AG04449 (cell line): ENCODE results near the gene PTPRG.

Source experiments
- CTCF ChIA-PET: fragments of 350-600 bp; formaldehyde crosslinking; extraction: SDS; loops from one replicate; lab custom pipeline; 2021; ENCODE audit warnings: antibody characterized with exemption; lab: Yijun Ruan, JAX
- POLR2A ChIA-PET: fragments of 400-600, 350-600 bp; formaldehyde crosslinking; extraction: SDS; loops from one replicate; lab custom pipeline; 2020; ENCODE audit warnings: antibody characterized with exemption, inconsistent platforms; lab: Yijun Ruan, JAX
- DNase-seq: peaks from one replicate; pipeline ENCODE4 v3.0.0-alpha.2; 2010; ENCODE audit warnings: low read depth, low spot score
- H3K4me3 ChIP-seq: 2 replicates; pipeline ENCODE4 v1.5.1; 2011; ENCODE audit warnings: low read depth, mild to moderate bottlenecking, control low read depth, low read length
- CTCF ChIP-seq: IDR thresholded peaks from one replicate; pipeline ENCODE4 v1.5.1; 2011; ENCODE audit warnings: mild to moderate bottlenecking, moderate library complexity, low read length, control low read depth, inconsistent platforms; ENCODE audit not compliant: insufficient read depth; ENCODE audit errors: missing control alignments

PTPRG gene

DNA sequence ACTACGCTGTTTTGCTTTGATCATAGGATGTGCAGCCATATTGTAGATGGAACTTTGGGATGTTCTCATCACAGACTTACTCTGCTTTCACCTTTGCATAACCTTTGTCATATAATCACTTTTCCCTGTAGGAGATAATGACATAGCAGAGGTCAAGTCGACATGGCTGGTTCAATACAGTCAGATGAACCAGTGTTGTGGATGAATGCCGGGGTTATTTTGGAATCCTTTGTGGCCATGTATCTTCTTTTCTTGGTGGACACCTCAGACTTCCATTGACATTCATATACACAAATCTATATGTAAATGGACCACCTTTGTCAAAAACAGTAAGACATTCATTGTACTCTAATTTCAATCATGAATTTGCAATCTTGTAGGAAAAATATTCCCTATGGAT lies 180.2 kb downstream of the PTPRG start:
- CTCF ChIA-PET: no interaction called here
- no peak overlapping the region for H3K4me3 ChIP-seq
- no peak for TF ChIP-seq CTCF
- POLR2A ChIA-PET: no interaction called here
- DNase-seq: no peak

- DNase-seq: no peak
- ChIA-PET POLR2A (no interaction called here), CTCF (no interaction called here)
- TF ChIP-seq CTCF: no peak
- no peak overlapping the region for H3K4me3 ChIP-seq
These were observed 180.6 kb downstream of the PTPRG start for GRCh38 chr3:61742006-61742405.

GRCh38 chr3:61743067-61743466 lies 181.7 kb downstream of the PTPRG start:
- no peak for DNase-seq
- TF ChIP-seq CTCF: no peak
- no peak overlapping the region for H3K4me3 ChIP-seq
- ChIA-PET POLR2A (no interaction called here), CTCF (no interaction called here)

GRCh38 chr3:61743686-61744242 lies 182.4 kb downstream of the PTPRG start:
- TF ChIP-seq CTCF: no peak
- no peak for DNase-seq
- CTCF ChIA-PET: no interaction called here
- H3K4me3 ChIP-seq: no peak overlapping the region
- POLR2A ChIA-PET: no interaction called here

DNA sequence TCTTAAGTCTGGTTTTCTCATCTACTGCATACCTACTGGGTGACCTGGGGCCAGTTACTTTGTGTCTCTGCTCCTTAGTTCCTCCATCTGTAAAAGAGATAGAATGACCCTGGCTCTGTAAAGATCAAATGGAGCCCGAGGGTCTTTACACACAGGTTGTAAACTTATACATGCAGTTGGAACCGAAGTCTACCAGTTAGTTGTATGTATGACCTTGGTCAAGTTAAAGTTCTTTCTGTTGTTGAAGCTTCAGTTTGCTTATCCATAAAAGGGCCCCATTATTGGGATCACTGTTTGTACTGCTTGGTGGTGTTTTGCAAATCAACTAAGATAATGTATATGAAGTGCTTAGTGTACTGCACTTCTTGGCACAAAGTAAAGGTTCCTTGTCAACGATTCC lies 186.9 kb downstream of the PTPRG start:
- CTCF ChIA-PET: no interaction called here

DNA sequence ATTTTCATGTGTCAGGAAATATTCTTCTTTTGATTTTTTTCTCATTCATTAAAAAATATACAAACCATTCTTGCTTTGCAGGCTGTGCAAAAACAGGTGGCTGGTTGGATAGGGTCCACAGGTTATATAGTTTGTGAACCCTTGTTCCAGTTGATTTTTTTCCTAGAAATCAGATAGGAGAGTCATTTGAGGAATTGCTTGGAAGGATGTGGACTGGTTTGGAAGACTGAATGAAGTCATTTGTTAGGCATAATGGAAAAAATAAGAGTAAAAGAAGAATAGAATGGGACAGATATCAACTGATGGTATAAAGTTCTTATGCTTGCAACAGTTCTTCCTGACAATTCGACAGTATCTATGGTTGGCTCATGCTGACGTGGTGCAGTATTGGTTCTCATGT lies 189.4 kb downstream of the PTPRG start:
- CTCF ChIA-PET: no interaction called here
- H3K4me3 ChIP-seq: no peak overlapping the region
- POLR2A ChIA-PET: no interaction called here
- no peak for TF ChIP-seq CTCF
- DNase-seq: no peak

More for the DNA sequence above, 186.9 kb downstream of the PTPRG start:
- DNase-seq: no peak
- no peak overlapping the region for H3K4me3 ChIP-seq
- no peak for TF ChIP-seq CTCF
- POLR2A ChIA-PET: no interaction called here
